ENCODE data around the gene UBL7.

Gene UBL7

GRCh38 chr15:74438206-74438605 is 22.8 kb downstream of the UBL7 start:
- H2AFZ ChIP-seq (ENCODE audit: low read depth, low read length), result no peak overlapping the region
- TF ChIP-seq EZH2phosphoT487 (IDR thresholded peaks at IDR 0.05; ENCODE audit: low read depth) (no peak), CTCF (IDR thresholded peaks at IDR 0.05; ENCODE audit: low read depth, low read length) (no peak)
- peak overlapping the region; percentile 18; the same call in 1 of the 2 replicates for H3K9ac ChIP-seq (ENCODE audit: low read length)

GRCh38 chr15:74434263-74435136 is 26.5 kb downstream of the UBL7 start:
- no peak for TF ChIP-seq EZH2phosphoT487 (IDR thresholded peaks at IDR 0.05; ENCODE audit: low read depth)
- no peak for TF ChIP-seq CTCF (IDR thresholded peaks at IDR 0.05; ENCODE audit: low read depth, low read length)
- no peaks in the 10 kb centered on the region for H3K9me3 ChIP-seq (ENCODE audit: insufficient read depth, low read length)
- peak overlapping the region; percentile 90 for H3K9ac ChIP-seq (ENCODE audit: low read length)
- peaks cover 34% of the 10 kb centered on the region for H4K20me1 ChIP-seq (ENCODE audit: insufficient read depth, low read length)
- peaks cover 69% of the 10 kb centered on the region for H3K4me1 ChIP-seq (ENCODE audit: low read length)
- H3K79me2 ChIP-seq (ENCODE audit: low read length), result peaks cover 69% of the 10 kb centered on the region
- no peak overlapping the region for H2AFZ ChIP-seq (ENCODE audit: low read depth, low read length)
- H3K36me3 ChIP-seq (replicated peaks; ENCODE audit: low read depth, low read length), result peaks cover 40% of the 10 kb centered on the region
- H3K27ac ChIP-seq (ENCODE audit: low read length), result peak overlapping the region; percentile 88
- no peaks in the 10 kb centered on the region for H3K27me3 ChIP-seq (ENCODE audit: low read depth, low read length)
- H3K4me3 ChIP-seq (ENCODE audit: low read length), result peak overlapping the region; percentile 73
- peak overlapping the region; percentile 94 for H3K4me2 ChIP-seq (ENCODE audit: low read length)

More at GRCh38 chr15:74438206-74438605, 22.8 kb downstream of the UBL7 start:
- no peak overlapping the region for H3K4me3 ChIP-seq (ENCODE audit: low read length)
- H4K20me1 ChIP-seq (ENCODE audit: insufficient read depth, low read length), result no peaks in the 10 kb centered on the region
- H3K27ac ChIP-seq (ENCODE audit: low read length), result peak overlapping the region; percentile 5; the same call in 1 of the 2 replicates
- H3K4me2 ChIP-seq (ENCODE audit: low read length), result peak overlapping the region; percentile 8; the same call in 1 of the 2 replicates
- H3K4me1 ChIP-seq (ENCODE audit: low read length), result peaks cover 52% of the 10 kb centered on the region
- H3K36me3 ChIP-seq (replicated peaks; ENCODE audit: low read depth, low read length), result peaks cover 6% of the 10 kb centered on the region
- no peaks in the 10 kb centered on the region for H3K9me3 ChIP-seq (ENCODE audit: insufficient read depth, low read length)
- H3K27me3 ChIP-seq (ENCODE audit: low read depth, low read length), result no peaks in the 10 kb centered on the region
- H3K79me2 ChIP-seq (ENCODE audit: low read length), result peaks cover 32% of the 10 kb centered on the region

- Histone ChIP-seq H3K79me2 (ENCODE audit: low read length) (peaks cover 76% of the 10 kb centered on the region), H3K27ac (ENCODE audit: low read length) (peak within 1 kb of the TSS; percentile 88), H3K9me3 (ENCODE audit: insufficient read depth, low read length) (no peaks in the 10 kb centered on the region), H3K4me1 (ENCODE audit: low read length) (peaks cover 73% of the 10 kb centered on the region), H3K27me3 (ENCODE audit: low read depth, low read length) (no peaks in the 10 kb centered on the region), H3K4me3 (ENCODE audit: low read length) (peak within 1 kb of the TSS; percentile 95), H3K9ac (ENCODE audit: low read length) (peak within 1 kb of the TSS; percentile 99), H4K20me1 (ENCODE audit: insufficient read depth, low read length) (peaks cover 42% of the 10 kb centered on the region), H3K36me3 (replicated peaks; ENCODE audit: low read depth, low read length) (peaks cover 48% of the 10 kb centered on the region), H2AFZ (ENCODE audit: low read depth, low read length) (no peak within 1 kb of the TSS), H3K4me2 (ENCODE audit: low read length) (peak within 1 kb of the TSS; percentile 95)
- TF ChIP-seq CTCF (IDR thresholded peaks at IDR 0.05; ENCODE audit: low read depth, low read length), result no peak
- no peak for TF ChIP-seq EZH2phosphoT487 (IDR thresholded peaks at IDR 0.05; ENCODE audit: low read depth)
Observed at GRCh38 chr15:74433592-74434262, 27.2 kb downstream of the UBL7 start, which contains the start of gene SEMA7A. SEMA7A (minus strand) TSS chr15:74433958; CDS start chr15:74433918, 40 bp downstream.
